K562 (cell line): ENCODE results near the gene FIBIN. TPM values are rescaled to one million over a fixed set of nuclear protein-coding genes. Genes with fewer than 3 reads are reported as not detected.

Experiments
- ATAC-seq: fragments of 200-7000 bp; cut with Tn5 transposase; 3 replicates; pipeline ENCODE4 v1.9.1; 2020; ENCODE audit warnings: moderate library complexity
- BruUV-seq: library from RNA; stranded (reverse); fragments of 400-500 nt; replicated peaks from 2 replicates; lab custom pipeline; 2021; lab: Mats Ljungman, UMichigan
- CTCF ChIA-PET: fragments of 300-600 bp; formaldehyde crosslinking; extraction: SDS; loops from one replicate; lab custom pipeline; 2021; ENCODE audit warnings: low intra/inter-chr PET ratio; lab: Yijun Ruan, JAX
- POLR2A ChIA-PET: fragments of 300-600, 350-650 bp; sonication (Branson Sonifier 250); formaldehyde crosslinking; extraction: SDS; loops from one replicate; lab custom pipeline; 2021; ENCODE audit warnings: antibody characterized with exemption, inconsistent platforms; lab: Yijun Ruan, JAX
- DNase-seq, 4 experiments: peaks; one replicate each; pipeline versions ENCODE4 v3.0.0 to v3.0.0-alpha.2; 2011 to 2018; ENCODE audit warnings: low spot score in 3 of 4, mixed read lengths in 3 of 4; ENCODE audit errors: extremely low read depth in 1 of 4
- FAIRE-seq: peaks from 2 replicates; lab custom pipeline; 2011; peaks lifted over from hg19 to GRCh38; lab: Jason Lieb, UNC
- H2AFZ ChIP-seq: 2 replicates; pipeline ENCODE4 v1.6.0; 2011; ENCODE audit warnings: low read depth, low read length, control low read depth, inconsistent platforms
- H3K27ac ChIP-seq: fragments of 200-600 bp; 3 replicates; pipeline ENCODE4 v1.8.0; 2011; ENCODE audit warnings: low read depth, mild to moderate bottlenecking, control low read depth, inconsistent platforms, low read length, moderate library complexity, mixed read lengths; ENCODE audit errors: extremely low read depth
- H3K27me3 ChIP-seq, 2 experiments: fragments of 300-600 bp in 1 of 2; 2 replicates in 1 of 2; 3 replicates in 1 of 2; pipeline versions ENCODE4 v1.6.0 to v1.8.0; 2011; ENCODE audit warnings: inconsistent platforms in 2 of 2, low read length in 2 of 2, mild to moderate bottlenecking in 1 of 2, mixed read lengths in 1 of 2, moderate library complexity in 1 of 2; ENCODE audit not compliant: control insufficient read depth in 2 of 2, insufficient read depth in 2 of 2
- H3K36me3 ChIP-seq: fragments of 300-600 bp; 3 replicates; pipeline ENCODE4 v1.8.0; 2011; ENCODE audit warnings: mild to moderate bottlenecking, low read length, inconsistent platforms; ENCODE audit not compliant: control insufficient read depth, insufficient read depth
- H3K4me1 ChIP-seq, 2 experiments: fragments of 200-600 bp in 1 of 2; replicated peaks in 1 of 2; 2 replicates in 1 of 2; 3 replicates in 1 of 2; pipeline versions ENCODE4 v1.5.1 to v1.8.0; 2011; ENCODE audit warnings: inconsistent platforms in 2 of 2, low read length in 2 of 2, mild to moderate bottlenecking in 1 of 2, mixed read lengths in 1 of 2, moderate library complexity in 1 of 2; ENCODE audit not compliant: control insufficient read depth in 2 of 2, insufficient read depth in 2 of 2
- H3K4me2 ChIP-seq: 2 replicates; pipeline ENCODE4 v1.6.1; 2011; ENCODE audit warnings: low read length, control low read depth, inconsistent platforms, mixed read lengths; ENCODE audit not compliant: insufficient read depth
- H3K4me3 ChIP-seq: fragments of 200-600 bp; sonication (generic), shearing (Covaris generic); 2 replicates; pipeline ENCODE4 v1.5.1; 2016; ENCODE audit warnings: control low read depth, inconsistent platforms
- H3K79me2 ChIP-seq: fragments of 200-600 bp; 3 replicates; pipeline ENCODE4 v1.8.0; 2011; ENCODE audit warnings: low read length, inconsistent platforms; ENCODE audit not compliant: control insufficient read depth, insufficient read depth
- H3K9ac ChIP-seq, 2 experiments: 2 replicates each; pipeline versions ENCODE4 v1.6.0 to v1.6.1; 2011; ENCODE audit warnings: low read depth in 2 of 2, low read length in 2 of 2, control low read depth in 1 of 2, inconsistent platforms in 1 of 2, mild to moderate bottlenecking in 1 of 2, mixed read lengths in 1 of 2; ENCODE audit not compliant: insufficient read depth in 1 of 2
- H3K9me1 ChIP-seq: one replicate; pipeline ENCODE4 v1.6.0; 2011; ENCODE audit warnings: inconsistent platforms, mild to moderate bottlenecking, low read length, moderate library complexity; ENCODE audit not compliant: control insufficient read depth, insufficient read depth
- H3K9me3 ChIP-seq: replicated peaks from 2 replicates; pipeline ENCODE4 v1.5.1; 2011; ENCODE audit warnings: low read depth, low read length, inconsistent platforms; ENCODE audit not compliant: control insufficient read depth, insufficient read depth
- H4K20me1 ChIP-seq: replicated peaks from 2 replicates; pipeline ENCODE4 v1.6.1; 2011; ENCODE audit warnings: low read length, inconsistent platforms, mixed read lengths; ENCODE audit not compliant: control insufficient read depth, insufficient read depth
- EP300 ChIP-seq: IDR thresholded peaks from 2 replicates; pipeline ENCODE4 v1.6.1; 2012; ENCODE audit warnings: low read length, improper control_type of control experiment
- RFX1 ChIP-seq: fragments of 450-650 bp; IDR thresholded peaks from 2 replicates; pipeline ENCODE4 v1.6.1; 2016; ENCODE audit warnings: mild to moderate bottlenecking, moderate library complexity
- SMARCB1 ChIP-seq: IDR thresholded peaks from 2 replicates; pipeline ENCODE4 v1.6.1; 2011; ENCODE audit warnings: improper control_type of control experiment, low read depth; ENCODE audit not compliant: insufficient read length
- ZNF124 ChIP-seq: sonication (generic); formaldehyde crosslinking; IDR thresholded peaks from 2 replicates; pipeline ENCODE4 v1.8.1; 2022; ENCODE audit warnings: missing genetic modification reagents
- ZNF507 ChIP-seq: conservative IDR thresholded peaks from 2 replicates; pipeline ENCODE4 v1.6.1; 2017; ENCODE audit warnings: missing genetic modification characterization, missing compliant biosample characterization
- WGBS: fragments of 100-300 bp; shearing (Covaris generic); methylation state at CpG from one replicate; pipeline ENCODE4 v1.1.6; 2016; ENCODE audit warnings: low coverage, mixed read lengths; ENCODE audit not compliant: insufficient coverage; ENCODE audit errors: missing lambda C conversion rate; 5-methylcytosine and 5-hydroxymethylcytosine counted together
- in situ Hi-C: fragments of 300-500 bp; cut with MboI; formaldehyde crosslinking; loops from 4 replicates; pipeline ENCODE4 v1.15.0; 2018; ENCODE audit warnings: inconsistent platforms, mixed read lengths
- intact Hi-C: fragments of 100-400 bp; cut with micrococcal nuclease; formaldehyde crosslinking; loops from 2 replicates; pipeline ENCODE4 v1.14.2; 2022
- polyA plus RNA-seq, 8 experiments: library from polyadenylated mRNA; depleted of rRNA in 4 of 8; stranded (reverse) in 5 of 8; unstranded in 3 of 8; fragments of >200 nt; fragmentation: Nextera tagmentation in 2 of 8; fragmentation: Illumina TruSeq in 1 of 8; extraction: Ambion mirVana in 2 of 8; extraction: Trizol in 1 of 8; gene quantifications; 2 replicates each; pipeline versions ENCODE4 v1.2.1 to v1.2.3, GENCODE V29; 2011 to 2014; ENCODE audit warnings: inconsistent platforms in 1 of 8, missing spikeins in 1 of 8
- total RNA-seq, 7 experiments: library from RNA; depleted of rRNA in 6 of 7; stranded (reverse); fragments of >200 nt in 6 of 7; fragmentation: Illumina TruSeq in 2 of 7; extraction: Trizol in 2 of 7; gene quantifications; 2 replicates each; pipeline versions ENCODE4 v1.2.1 to v1.2.3, GENCODE V29; 2011 to 2021; ENCODE audit warnings: low replicate concordance in 1 of 7
- TF ChIP-seq, protein P1 (sequence below): fragments of 250-450 bp; sonication (Bioruptor Pico); IDR thresholded peaks from 2 replicates; pipeline ENCODE4 v1.9.0; 2021; ENCODE audit warnings: mild to moderate bottlenecking, inconsistent platforms
- TF ChIP-seq, protein P2 (sequence below): sonication (generic); formaldehyde crosslinking; IDR thresholded peaks from 2 replicates; pipeline ENCODE4 v1.8.0; 2022; ENCODE audit warnings: missing genetic modification reagents, mild to moderate bottlenecking, moderate library complexity, borderline replicate concordance
- TF ChIP-seq, protein P3 (sequence below): fragments of 450-650 bp; IDR thresholded peaks from 2 replicates; pipeline ENCODE4 v1.6.1; 2017; ENCODE audit warnings: mild to moderate bottlenecking, moderate library complexity
- TF ChIP-seq, protein P4 (sequence below): fragments of 200-800 bp; sonication (Bioruptor generic); IDR thresholded peaks from 2 replicates; pipeline ENCODE4 v1.6.1; 2017; ENCODE audit warnings: missing genetic modification characterization, missing compliant biosample characterization
- TF ChIP-seq, protein P5 (sequence below): sonication (generic); formaldehyde crosslinking; IDR thresholded peaks from 2 replicates; pipeline ENCODE4 v1.8.1; 2023; ENCODE audit warnings: mild to moderate bottlenecking, missing genetic modification reagents

FIBIN gene
- total and polyA plus RNA-seq, 9 of the 15 experiments (the other 6 are each of a cell fraction or from before 2014, with no cell fraction given): not detected

DNA sequence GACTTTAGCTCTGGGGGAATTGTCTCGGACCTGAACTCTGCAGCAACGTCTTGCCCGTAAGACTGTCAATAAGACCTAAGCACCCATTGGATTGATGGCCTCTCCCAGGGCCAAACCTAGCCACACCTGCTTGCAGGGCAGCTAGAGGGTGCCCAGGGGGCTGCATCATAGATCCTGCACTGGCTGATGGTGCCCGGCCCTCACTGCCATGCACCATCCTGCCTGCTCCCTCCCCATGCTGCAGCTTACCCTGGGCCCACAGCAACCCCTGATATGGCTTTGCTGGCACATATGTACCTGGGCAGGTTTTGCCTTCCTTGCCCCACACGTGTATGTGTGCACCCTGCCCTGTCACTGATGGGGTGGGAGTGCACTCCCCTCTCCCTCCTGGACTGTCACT is 37.8 kb downstream of the FIBIN start (continued):
- TF ChIP-seq, protein P1, sequence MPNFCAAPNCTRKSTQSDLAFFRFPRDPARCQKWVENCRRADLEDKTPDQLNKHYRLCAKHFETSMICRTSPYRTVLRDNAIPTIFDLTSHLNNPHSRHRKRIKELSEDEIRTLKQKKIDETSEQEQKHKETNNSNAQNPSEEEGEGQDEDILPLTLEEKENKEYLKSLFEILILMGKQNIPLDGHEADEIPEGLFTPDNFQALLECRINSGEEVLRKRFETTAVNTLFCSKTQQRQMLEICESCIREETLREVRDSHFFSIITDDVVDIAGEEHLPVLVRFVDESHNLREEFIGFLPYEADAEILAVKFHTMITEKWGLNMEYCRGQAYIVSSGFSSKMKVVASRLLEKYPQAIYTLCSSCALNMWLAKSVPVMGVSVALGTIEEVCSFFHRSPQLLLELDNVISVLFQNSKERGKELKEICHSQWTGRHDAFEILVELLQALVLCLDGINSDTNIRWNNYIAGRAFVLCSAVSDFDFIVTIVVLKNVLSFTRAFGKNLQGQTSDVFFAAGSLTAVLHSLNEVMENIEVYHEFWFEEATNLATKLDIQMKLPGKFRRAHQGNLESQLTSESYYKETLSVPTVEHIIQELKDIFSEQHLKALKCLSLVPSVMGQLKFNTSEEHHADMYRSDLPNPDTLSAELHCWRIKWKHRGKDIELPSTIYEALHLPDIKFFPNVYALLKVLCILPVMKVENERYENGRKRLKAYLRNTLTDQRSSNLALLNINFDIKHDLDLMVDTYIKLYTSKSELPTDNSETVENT (CRISPR knock-in tag): no peak

DNA sequence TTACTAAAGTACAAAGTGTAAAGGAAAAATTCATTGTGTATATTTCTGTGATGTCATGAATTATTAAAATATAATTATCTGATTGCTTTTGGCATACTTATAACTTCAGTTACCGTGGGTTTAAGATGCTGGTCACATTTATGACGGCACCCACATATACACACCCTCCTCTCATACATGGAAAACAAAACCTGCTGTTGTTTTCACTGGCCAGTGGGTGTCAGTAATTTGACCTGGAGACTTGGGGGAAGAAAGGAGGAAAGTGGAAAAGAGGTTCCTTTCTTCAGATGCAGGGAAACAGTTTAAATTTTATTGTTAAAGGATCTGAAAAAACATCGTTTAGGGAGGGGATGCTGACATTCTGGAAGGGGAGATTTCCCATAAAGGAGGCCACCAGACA is 46.0 kb downstream of the FIBIN start:
- ATAC-seq: no peak
- no peaks in the 10 kb centered on the region for H3K79me2 ChIP-seq
- H3K4me3 ChIP-seq: no peak overlapping the region
- no peaks in the 10 kb centered on the region for H3K4me1 ChIP-seq
- no peak overlapping the region for H3K27ac ChIP-seq
- H2AFZ ChIP-seq: no peak overlapping the region
- H3K9ac ChIP-seq: no peak overlapping the region
- WGBS: 0% methylated on average over 3 of the region's 3 CpGs
- no peaks in the 10 kb centered on the region for H3K9me1 ChIP-seq
- intact Hi-C loops: no loop called here
- H3K36me3 ChIP-seq: no peaks in the 10 kb centered on the region
- DNase-seq: no peak
- no TSS peak for BruUV-seq
- no peaks in the 10 kb centered on the region for H4K20me1 ChIP-seq
- H3K4me2 ChIP-seq: no peak overlapping the region
- no peak for FAIRE-seq
- ChIA-PET CTCF (no interaction called here), POLR2A (no interaction called here)
- in situ Hi-C loops: no loop called here
- no peaks in the 10 kb centered on the region for H3K9me3 ChIP-seq
- H3K27me3 ChIP-seq: no peaks in the 10 kb centered on the region
- TF ChIP-seq SMARCB1 (no peak), EP300 (no peak), ZNF507 (no peak), ZNF124 (no peak), RFX1 (no peak)
- TF ChIP-seq, protein P2, sequence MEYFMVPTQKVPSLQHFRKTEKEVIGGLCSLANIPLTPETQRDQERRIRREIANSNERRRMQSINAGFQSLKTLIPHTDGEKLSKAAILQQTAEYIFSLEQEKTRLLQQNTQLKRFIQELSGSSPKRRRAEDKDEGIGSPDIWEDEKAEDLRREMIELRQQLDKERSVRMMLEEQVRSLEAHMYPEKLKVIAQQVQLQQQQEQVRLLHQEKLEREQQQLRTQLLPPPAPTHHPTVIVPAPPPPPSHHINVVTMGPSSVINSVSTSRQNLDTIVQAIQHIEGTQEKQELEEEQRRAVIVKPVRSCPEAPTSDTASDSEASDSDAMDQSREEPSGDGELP (CRISPR knock-in tag): no peak
- TF ChIP-seq, protein P3, sequence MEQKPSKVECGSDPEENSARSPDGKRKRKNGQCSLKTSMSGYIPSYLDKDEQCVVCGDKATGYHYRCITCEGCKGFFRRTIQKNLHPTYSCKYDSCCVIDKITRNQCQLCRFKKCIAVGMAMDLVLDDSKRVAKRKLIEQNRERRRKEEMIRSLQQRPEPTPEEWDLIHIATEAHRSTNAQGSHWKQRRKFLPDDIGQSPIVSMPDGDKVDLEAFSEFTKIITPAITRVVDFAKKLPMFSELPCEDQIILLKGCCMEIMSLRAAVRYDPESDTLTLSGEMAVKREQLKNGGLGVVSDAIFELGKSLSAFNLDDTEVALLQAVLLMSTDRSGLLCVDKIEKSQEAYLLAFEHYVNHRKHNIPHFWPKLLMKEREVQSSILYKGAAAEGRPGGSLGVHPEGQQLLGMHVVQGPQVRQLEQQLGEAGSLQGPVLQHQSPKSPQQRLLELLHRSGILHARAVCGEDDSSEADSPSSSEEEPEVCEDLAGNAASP: no peak
- TF ChIP-seq, protein P4, sequence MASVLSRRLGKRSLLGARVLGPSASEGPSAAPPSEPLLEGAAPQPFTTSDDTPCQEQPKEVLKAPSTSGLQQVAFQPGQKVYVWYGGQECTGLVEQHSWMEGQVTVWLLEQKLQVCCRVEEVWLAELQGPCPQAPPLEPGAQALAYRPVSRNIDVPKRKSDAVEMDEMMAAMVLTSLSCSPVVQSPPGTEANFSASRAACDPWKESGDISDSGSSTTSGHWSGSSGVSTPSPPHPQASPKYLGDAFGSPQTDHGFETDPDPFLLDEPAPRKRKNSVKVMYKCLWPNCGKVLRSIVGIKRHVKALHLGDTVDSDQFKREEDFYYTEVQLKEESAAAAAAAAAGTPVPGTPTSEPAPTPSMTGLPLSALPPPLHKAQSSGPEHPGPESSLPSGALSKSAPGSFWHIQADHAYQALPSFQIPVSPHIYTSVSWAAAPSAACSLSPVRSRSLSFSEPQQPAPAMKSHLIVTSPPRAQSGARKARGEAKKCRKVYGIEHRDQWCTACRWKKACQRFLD (CRISPR knock-in tag): no peak
- TF ChIP-seq, protein P5, sequence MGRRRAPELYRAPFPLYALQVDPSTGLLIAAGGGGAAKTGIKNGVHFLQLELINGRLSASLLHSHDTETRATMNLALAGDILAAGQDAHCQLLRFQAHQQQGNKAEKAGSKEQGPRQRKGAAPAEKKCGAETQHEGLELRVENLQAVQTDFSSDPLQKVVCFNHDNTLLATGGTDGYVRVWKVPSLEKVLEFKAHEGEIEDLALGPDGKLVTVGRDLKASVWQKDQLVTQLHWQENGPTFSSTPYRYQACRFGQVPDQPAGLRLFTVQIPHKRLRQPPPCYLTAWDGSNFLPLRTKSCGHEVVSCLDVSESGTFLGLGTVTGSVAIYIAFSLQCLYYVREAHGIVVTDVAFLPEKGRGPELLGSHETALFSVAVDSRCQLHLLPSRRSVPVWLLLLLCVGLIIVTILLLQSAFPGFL (CRISPR knock-in tag): no peak
